ENCODE data around the gene HTR6. TPM values are rescaled to one million over a fixed set of nuclear protein-coding genes. Genes with fewer than 3 reads are reported as not detected.

HTR6 gene
- total RNA-seq, 1 experiment from 2014 or later, result 0.10 TPM

DNA sequence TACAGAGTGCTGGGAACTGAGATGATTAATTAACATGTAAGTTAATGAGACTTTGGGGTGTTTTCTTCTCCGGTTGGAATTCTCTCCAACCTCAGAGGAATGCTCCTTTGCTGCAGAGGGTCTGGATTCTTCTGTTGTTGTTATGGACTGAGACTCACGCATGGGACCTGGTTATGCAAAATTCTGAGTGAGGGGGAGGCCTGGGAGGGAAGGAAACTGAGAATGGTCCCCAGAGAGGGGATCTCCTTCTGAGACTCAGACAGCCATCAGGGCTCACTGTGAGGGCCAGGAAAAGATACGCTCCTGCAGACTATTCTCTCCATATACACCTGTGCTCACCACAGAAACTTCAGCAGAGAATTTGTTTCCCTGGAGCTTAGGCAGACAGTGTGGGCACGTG lies 56.3 kb downstream of the HTR6 start:
- no peaks in the 10 kb centered on the region for H3K27me3 ChIP-seq (ENCODE audit: control insufficient read depth, insufficient read depth, low read length)
- no peaks in the 10 kb centered on the region for H3K36me3 ChIP-seq (ENCODE audit: control insufficient read depth, insufficient read depth, low read length)
- BruUV-seq (replicated peaks), result no TSS peak
- H3K9me3 ChIP-seq (ENCODE audit: control insufficient read depth, insufficient read depth, low read depth, low read length), result no peaks in the 10 kb centered on the region
- in situ Hi-C loops (cut with HindIII; ENCODE audit: low pct_unique_long_range_greater_than_20kb, low sequenced_read_pairs), result no loop called here
- no peak for TF ChIP-seq SIN3A (IDR thresholded peaks at IDR 0.05; ENCODE audit: borderline replicate concordance, insufficient read depth, low read depth, low read length)
- TF ChIP-seq POLR2AphosphoS5 (IDR thresholded peaks at IDR 0.05; ENCODE audit: low read depth, low read length), result no peak
- no peak for TF ChIP-seq TCF7L2 (IDR thresholded peaks at IDR 0.05; ENCODE audit: low read depth, low read length)
- TF ChIP-seq, protein P1, sequence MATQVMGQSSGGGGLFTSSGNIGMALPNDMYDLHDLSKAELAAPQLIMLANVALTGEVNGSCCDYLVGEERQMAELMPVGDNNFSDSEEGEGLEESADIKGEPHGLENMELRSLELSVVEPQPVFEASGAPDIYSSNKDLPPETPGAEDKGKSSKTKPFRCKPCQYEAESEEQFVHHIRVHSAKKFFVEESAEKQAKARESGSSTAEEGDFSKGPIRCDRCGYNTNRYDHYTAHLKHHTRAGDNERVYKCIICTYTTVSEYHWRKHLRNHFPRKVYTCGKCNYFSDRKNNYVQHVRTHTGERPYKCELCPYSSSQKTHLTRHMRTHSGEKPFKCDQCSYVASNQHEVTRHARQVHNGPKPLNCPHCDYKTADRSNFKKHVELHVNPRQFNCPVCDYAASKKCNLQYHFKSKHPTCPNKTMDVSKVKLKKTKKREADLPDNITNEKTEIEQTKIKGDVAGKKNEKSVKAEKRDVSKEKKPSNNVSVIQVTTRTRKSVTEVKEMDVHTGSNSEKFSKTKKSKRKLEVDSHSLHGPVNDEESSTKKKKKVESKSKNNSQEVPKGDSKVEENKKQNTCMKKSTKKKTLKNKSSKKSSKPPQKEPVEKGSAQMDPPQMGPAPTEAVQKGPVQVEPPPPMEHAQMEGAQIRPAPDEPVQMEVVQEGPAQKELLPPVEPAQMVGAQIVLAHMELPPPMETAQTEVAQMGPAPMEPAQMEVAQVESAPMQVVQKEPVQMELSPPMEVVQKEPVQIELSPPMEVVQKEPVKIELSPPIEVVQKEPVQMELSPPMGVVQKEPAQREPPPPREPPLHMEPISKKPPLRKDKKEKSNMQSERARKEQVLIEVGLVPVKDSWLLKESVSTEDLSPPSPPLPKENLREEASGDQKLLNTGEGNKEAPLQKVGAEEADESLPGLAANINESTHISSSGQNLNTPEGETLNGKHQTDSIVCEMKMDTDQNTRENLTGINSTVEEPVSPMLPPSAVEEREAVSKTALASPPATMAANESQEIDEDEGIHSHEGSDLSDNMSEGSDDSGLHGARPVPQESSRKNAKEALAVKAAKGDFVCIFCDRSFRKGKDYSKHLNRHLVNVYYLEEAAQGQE (IDR thresholded peaks at IDR 0.05; ENCODE audit: insufficient read depth in 1 of 2, low read depth in 2 of 2, low read length in 1 of 2), result no peak
- TF ChIP-seq, protein P2, sequence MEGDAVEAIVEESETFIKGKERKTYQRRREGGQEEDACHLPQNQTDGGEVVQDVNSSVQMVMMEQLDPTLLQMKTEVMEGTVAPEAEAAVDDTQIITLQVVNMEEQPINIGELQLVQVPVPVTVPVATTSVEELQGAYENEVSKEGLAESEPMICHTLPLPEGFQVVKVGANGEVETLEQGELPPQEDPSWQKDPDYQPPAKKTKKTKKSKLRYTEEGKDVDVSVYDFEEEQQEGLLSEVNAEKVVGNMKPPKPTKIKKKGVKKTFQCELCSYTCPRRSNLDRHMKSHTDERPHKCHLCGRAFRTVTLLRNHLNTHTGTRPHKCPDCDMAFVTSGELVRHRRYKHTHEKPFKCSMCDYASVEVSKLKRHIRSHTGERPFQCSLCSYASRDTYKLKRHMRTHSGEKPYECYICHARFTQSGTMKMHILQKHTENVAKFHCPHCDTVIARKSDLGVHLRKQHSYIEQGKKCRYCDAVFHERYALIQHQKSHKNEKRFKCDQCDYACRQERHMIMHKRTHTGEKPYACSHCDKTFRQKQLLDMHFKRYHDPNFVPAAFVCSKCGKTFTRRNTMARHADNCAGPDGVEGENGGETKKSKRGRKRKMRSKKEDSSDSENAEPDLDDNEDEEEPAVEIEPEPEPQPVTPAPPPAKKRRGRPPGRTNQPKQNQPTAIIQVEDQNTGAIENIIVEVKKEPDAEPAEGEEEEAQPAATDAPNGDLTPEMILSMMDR (IDR thresholded peaks at IDR 0.05), result no peak
- H3K4me3 ChIP-seq (ENCODE audit: low read depth in 2 of 2, low read length in 2 of 2), result no peak overlapping the region
- intact Hi-C loops (cut with micrococcal nuclease; ENCODE audit: unreplicated experiment), result no loop called here
- ChIA-PET CTCF (no interaction called here), POLR2A (no interaction called here)
- ATAC-seq, result no peak
- no peak for DNase-seq (ENCODE audit: low read depth, low spot score)
- H3K4me1 ChIP-seq (ENCODE audit: control insufficient read depth, insufficient read depth, low read length), result no peaks in the 10 kb centered on the region
- no peak overlapping the region for H3K27ac ChIP-seq (ENCODE audit: low read length)

DNA sequence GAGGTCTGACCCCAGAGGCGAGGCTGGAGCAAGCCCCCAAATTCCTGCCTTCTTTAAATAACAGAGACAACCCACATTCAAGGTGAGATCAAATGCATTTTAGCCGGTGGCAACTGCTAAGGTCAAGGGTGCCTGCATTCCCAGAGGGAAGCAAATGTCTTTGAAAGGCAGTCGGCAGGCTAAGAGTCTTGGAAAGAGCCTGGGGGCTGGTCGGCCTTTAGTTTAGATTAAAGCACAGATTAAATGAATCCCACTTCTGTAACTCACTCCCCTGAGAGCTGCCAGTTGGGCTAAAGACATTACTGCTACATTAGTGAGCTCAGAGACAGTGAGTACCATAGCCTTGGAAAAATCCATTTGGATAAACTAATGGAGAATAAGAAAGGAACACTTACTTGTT lies 59.2 kb downstream of the HTR6 start:
- intact Hi-C loops (cut with micrococcal nuclease; ENCODE audit: unreplicated experiment) (no loop called here), in situ Hi-C loops (cut with HindIII; ENCODE audit: low pct_unique_long_range_greater_than_20kb, low sequenced_read_pairs) (no loop called here)
- Histone ChIP-seq H3K4me3 (ENCODE audit: low read depth in 2 of 2, low read length in 2 of 2) (no peak overlapping the region), H3K4me1 (ENCODE audit: control insufficient read depth, insufficient read depth, low read length) (no peaks in the 10 kb centered on the region), H3K27ac (ENCODE audit: low read length) (no peak overlapping the region), H3K36me3 (ENCODE audit: control insufficient read depth, insufficient read depth, low read length) (no peaks in the 10 kb centered on the region), H3K27me3 (ENCODE audit: control insufficient read depth, insufficient read depth, low read length) (no peaks in the 10 kb centered on the region), H3K9me3 (ENCODE audit: control insufficient read depth, insufficient read depth, low read depth, low read length) (no peaks in the 10 kb centered on the region)
- DNase-seq (ENCODE audit: low read depth, low spot score) (no peak), ATAC-seq (no peak)
- POLR2A ChIA-PET, result no interaction called here
- no TSS peak for BruUV-seq (replicated peaks)
- TF ChIP-seq, protein P2 (IDR thresholded peaks at IDR 0.05), result no peak
- TF ChIP-seq SIN3A (IDR thresholded peaks at IDR 0.05; ENCODE audit: borderline replicate concordance, insufficient read depth, low read depth, low read length) (no peak), POLR2AphosphoS5 (IDR thresholded peaks at IDR 0.05; ENCODE audit: low read depth, low read length) (no peak), TCF7L2 (IDR thresholded peaks at IDR 0.05; ENCODE audit: low read depth, low read length) (no peak)
- TF ChIP-seq, protein P1 (IDR thresholded peaks at IDR 0.05; ENCODE audit: insufficient read depth in 1 of 2, low read depth in 2 of 2, low read length in 1 of 2), result no peak
- CTCF ChIA-PET, result no interaction called here

Measured in Panc1 (cell line).